HG02678 (cell line): Measurements from ENCODE around the gene SNX22.
"Not testable (repeated sequence)": the region's sequence is repeated elsewhere in the genome, so short reads cannot be mapped to it uniquely, and the experiment has no call there.

Source experiments
- ATAC-seq: cut with Tn5 transposase; IDR thresholded peaks from one replicate; pipeline ENCODE4 v1.9.1; 2021; ENCODE audit warnings: mild to moderate bottlenecking, moderate library complexity; ENCODE audit not compliant: unreplicated experiment

The SNX22 gene

GRCh38 chr15:64151727-64152506, at the start of gene SNX22:
Gene SNX22 (plus strand): TSS chr15:64151731. CDS start chr15:64151776, 45 bp downstream.
- peak; percentile 9 for ATAC-seq

- ATAC-seq: no peak
These were observed 49.0 kb upstream of the SNX22 start for GRCh38 chr15:64102497-64102896.

GRCh38 chr15:64105113-64105704, 46.3 kb upstream of the SNX22 start:
- no peak for ATAC-seq

DNA sequence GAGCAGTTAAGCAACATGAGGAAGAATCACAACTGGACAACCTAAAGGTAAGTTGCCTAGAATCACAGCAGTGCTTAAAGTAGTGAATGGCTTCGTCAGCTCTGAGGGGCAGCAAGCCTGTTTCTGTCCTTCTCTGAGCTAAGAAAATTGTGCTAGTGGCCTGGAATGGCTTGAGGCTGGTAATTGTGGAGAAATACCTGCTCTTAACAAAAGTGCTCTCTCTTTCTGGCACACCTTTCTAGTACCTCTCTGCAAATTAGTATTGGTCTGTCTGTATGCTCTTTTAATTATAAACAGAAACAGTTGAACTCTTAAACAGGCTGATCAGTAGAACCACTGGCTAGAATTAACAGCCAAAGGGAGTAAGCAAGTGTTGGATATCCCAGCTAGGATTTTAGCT, 44.2 kb upstream of the SNX22 start:
- no peak for ATAC-seq

DNA sequence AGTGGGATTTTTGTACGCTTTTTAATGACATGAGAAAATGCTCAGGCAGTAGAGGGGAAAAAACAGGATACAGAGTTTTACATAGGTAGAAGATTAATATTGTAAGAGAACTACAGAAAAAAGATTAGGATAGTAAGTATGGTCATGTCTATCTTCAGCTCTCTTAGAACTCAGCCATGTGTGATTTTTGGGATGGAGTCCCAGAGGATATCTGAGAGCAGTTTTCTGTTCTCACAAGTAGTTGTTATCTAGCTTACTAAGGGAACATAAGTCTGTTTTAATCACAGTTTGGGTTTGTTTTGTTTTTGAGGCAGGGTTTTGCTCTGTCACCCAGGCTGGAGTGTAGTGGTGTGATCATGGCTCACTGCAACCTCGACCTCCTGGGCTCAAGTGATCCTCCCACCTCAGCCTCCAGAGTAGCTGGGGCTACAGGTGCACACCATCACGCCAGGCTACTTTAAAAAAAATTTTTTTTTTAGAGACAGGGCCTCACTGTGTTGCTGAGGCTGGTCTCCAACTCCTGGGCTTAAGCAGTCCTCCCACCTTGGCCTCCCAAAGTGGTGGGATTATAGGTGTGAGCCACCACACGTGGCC, 41.3 kb upstream of the SNX22 start:
- ATAC-seq: not testable (repeated sequence)

- no peak for ATAC-seq
These were observed 40.4 kb upstream of the SNX22 start for GRCh38 chr15:64110950-64111678.

- no peak for ATAC-seq
These were observed 39.9 kb upstream of the SNX22 start for GRCh38 chr15:64111679-64112050.

- ATAC-seq: no peak
These were observed 39.3 kb upstream of the SNX22 start for GRCh38 chr15:64112073-64112772.

DNA sequence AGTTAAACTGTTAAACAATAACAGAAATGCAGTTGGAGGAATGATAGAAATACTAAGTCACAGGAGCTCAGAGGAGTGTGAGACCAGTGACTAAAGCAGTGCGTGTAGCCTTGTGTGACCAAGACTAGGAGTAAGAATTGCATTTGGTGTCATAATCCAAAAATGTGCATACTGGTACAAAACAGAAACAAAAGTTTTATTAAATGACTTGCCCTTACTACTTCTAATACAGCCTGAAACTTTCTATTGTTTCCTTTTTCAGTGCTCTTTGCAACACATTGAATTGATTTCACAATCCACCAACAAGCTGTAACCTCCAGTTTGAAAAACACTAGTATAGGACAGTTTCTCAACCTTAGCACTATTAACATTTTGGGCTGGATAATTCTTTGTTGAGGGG, 38.6 kb upstream of the SNX22 start:
- no peak for ATAC-seq

GRCh38 chr15:64117759-64118487, 33.6 kb upstream of the SNX22 start:
- no peak for ATAC-seq

GRCh38 chr15:64120322-64120721, 31.2 kb upstream of the SNX22 start:
- not testable (repeated sequence) for ATAC-seq

- ATAC-seq: no peak
These were observed 29.9 kb upstream of the SNX22 start for GRCh38 chr15:64121614-64122013.

DNA sequence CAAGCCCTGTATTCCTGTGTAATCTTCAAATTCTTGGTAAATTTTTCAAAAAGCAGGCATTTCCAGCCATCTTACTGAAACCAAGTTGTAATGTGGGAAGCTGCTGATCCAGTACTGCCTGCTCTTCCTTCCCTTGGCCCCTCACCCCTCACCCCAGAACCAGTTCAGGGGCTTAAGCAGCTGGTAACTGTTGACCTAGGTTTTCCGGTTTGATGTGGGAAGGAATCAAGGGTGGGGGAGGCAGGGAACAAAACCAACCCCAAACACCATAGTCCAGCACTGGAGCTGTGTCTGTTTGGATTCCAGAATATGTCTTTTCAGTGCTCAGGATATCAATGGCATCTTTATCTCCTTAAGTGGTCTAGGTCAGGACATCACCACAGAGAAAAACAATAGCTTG, 29.1 kb upstream of the SNX22 start:
- ATAC-seq: no peak

DNA sequence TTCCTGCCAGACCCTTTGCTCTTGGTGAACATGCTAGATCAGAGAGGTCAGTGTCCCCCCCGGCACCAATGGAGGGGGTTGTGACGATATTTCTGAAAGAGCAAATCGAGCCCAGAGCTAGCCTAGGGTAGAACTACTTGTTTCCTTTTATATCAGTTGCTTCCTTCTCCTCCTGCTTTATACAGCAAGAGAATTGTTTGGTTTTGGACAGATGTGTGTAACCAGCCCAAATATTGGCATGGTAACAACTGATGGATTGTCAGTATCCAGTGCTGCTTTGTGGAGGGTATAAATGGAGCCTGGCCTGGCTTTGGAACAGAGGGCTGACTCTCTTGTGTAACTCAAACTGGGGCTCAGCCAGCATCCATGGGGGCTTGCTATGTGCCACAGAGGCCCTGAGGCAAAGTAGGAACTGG, 28.6 kb upstream of the SNX22 start:
- no peak for ATAC-seq

- no peak for ATAC-seq
These were observed 25.6 kb upstream of the SNX22 start for GRCh38 chr15:64125978-64126377.

DNA sequence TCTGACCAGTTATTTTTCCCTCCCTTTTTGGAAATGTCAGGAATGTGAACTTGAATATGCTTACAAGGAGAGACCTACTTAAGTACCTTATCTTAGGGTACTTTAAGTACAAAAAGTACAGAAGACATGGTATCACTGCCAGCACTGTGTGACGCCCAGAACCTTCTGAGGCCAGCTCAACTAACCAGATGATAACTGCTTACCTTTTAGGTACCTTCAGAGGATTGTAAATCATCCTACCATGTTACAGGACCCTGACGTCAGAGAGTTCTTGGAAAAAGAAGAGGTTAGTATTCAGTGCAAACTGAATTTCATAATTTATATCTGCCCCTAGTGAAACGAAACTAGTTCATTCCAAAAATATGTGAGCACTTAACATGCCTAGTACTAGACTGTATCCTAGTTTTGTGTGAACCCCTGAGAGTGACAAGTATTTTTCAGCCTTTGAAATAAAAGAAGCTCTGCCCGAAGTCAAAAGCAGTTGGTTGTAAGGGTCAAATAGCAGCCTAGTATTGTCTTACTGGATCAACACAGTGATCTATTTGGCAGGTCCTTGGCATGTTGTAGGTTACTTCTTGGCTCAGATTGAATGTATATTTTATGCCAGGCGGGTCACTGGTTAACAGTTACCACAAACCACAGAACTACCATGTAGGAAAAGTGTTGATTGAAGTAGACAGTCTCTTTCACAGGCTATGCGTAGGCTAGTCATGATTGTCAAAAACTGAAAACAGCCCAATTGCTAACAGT, 23.8 kb upstream of the SNX22 start:
- no peak for ATAC-seq

- no peak for ATAC-seq
These were observed 21.4 kb upstream of the SNX22 start for GRCh38 chr15:64130159-64130558.

DNA sequence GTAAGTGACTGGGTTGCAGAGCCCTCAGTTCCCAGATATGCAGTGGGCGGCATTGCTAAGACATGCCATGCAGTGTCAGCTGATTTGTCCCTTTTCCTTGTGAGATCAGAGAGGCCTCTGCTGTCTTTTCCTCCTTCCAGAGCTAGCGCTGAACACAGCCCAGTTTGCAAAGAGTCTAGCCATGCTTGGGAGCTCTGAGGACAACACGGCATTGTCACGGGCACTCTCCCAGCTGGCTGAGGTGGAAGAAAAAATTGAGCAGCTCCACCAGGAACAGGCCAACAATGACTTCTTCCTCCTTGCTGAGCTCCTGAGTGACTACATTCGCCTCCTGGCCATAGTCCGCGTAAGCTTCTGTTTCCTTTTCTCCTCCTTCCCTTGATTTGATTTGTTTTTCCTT, 20.0 kb upstream of the SNX22 start:
- no peak for ATAC-seq

- ATAC-seq: no peak
These were observed 19.3 kb upstream of the SNX22 start for GRCh38 chr15:64132217-64132616.
